Inferior parietal cortex (tissue), 1 donor: ENCODE results near the gene ACP2.
A peak's percentile ranks its signal among the peaks of the same experiment; 100 is the strongest.

ENCODE experiments used
- DNase-seq: peaks from one replicate; pipeline ENCODE4 v3.0.0-alpha.2; 2016; ENCODE audit errors: extremely low spot score

Gene ACP2

GRCh38 chr11:47269002-47269828, 20.6 kb upstream of the ACP2 start:
- DNase-seq = peak; percentile 85

GRCh38 chr11:47268448-47269001, 19.9 kb upstream of the ACP2 start:
- DNase-seq = no peak

GRCh38 chr11:47267876-47268275, 19.3 kb upstream of the ACP2 start:
- DNase-seq = no peak

- no peak for DNase-seq
Observed at GRCh38 chr11:47264521-47264920, 15.9 kb upstream of the ACP2 start.

GRCh38 chr11:47264119-47264518, 15.5 kb upstream of the ACP2 start:
- DNase-seq = no peak

- no peak for DNase-seq
Observed at GRCh38 chr11:47261291-47261800, 12.7 kb upstream of the ACP2 start.

GRCh38 chr11:47260366-47260765, 11.8 kb upstream of the ACP2 start:
- DNase-seq = no peak

GRCh38 chr11:47259232-47259977, 10.8 kb upstream of the ACP2 start:
- DNase-seq = no peak

GRCh38 chr11:47258317-47258902, 9.8 kb upstream of the ACP2 start:
- no peak for DNase-seq

GRCh38 chr11:47257517-47258316, 9.1 kb upstream of the ACP2 start, which contains the start of gene NR1H3:
TSS of gene NR1H3 (plus strand) at chr11:47257996. CDS start at chr11:47259217, 1,221 bp downstream.
- DNase-seq = no peak

- DNase-seq = no peak
Observed at GRCh38 chr11:47257177-47257516, 8.5 kb upstream of the ACP2 start.

- no peak for DNase-seq
Observed at GRCh38 chr11:47256374-47256773, 7.8 kb upstream of the ACP2 start.

- DNase-seq = no peak
Observed at GRCh38 chr11:47254386-47254785, 5.8 kb upstream of the ACP2 start.

GRCh38 chr11:47253660-47254059, 5.0 kb upstream of the ACP2 start:
- DNase-seq = no peak

- DNase-seq = no peak
Observed at GRCh38 chr11:47251751-47252150, 3.1 kb upstream of the ACP2 start.

- no peak for DNase-seq
Observed at GRCh38 chr11:47249378-47249715, 733 bp upstream of the ACP2 start.

GRCh38 chr11:47248304-47248663, 330 bp downstream of the ACP2 start:
- DNase-seq = no peak

GRCh38 chr11:47247502-47247901, 1.1 kb downstream of the ACP2 start:
- DNase-seq = no peak

- DNase-seq = no peak
Observed at GRCh38 chr11:47245611-47246357, 2.8 kb downstream of the ACP2 start.

GRCh38 chr11:47244448-47245350, 3.9 kb downstream of the ACP2 start:
- no peak for DNase-seq
